ENCODE results near the gene TMEM19. TPM values are rescaled to one million over a fixed set of nuclear protein-coding genes. Genes with fewer than 3 reads are reported as not detected.

The TMEM19 gene
- total and polyA plus RNA-seq, 2 experiments from 2014 or later, result 6.5 to 14.1 TPM

DNA sequence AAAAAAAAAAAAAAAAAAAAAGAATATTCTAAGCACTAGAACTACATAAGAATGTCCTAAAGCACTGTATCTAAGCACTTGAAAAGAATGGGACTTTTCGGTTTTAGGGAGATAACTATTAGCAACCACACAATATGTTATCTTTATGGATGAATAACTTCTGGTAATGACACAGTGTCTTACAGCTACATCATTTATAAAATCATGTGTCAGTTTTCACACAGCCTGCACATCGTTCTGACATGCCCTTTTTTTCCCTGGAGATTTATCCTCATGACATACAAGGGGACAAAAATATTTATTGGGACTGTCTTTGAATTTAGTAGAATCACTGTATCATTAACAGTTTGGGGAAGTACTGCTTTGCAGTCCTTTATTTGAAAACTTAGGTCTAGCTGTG is 17.3 kb downstream of the TMEM19 start:
- Histone ChIP-seq H3K4me1 (ENCODE audit: insufficient read depth) (peaks cover 4% of the 10 kb centered on the region; the same call in 1 of the 2 replicates), H3K36me3 (ENCODE audit: insufficient read depth) (no peaks in the 10 kb centered on the region; the same call in 1 of the 2 replicates), H3K4me3 (no peak overlapping the region), H3K79me2 (replicated peaks; ENCODE audit: insufficient read depth) (no peaks in the 10 kb centered on the region), H3K4me2 (no peak overlapping the region), H3K9me2 (ENCODE audit: insufficient read depth) (no peaks in the 10 kb centered on the region), H2AFZ (no peak overlapping the region), H4K20me1 (replicated peaks; ENCODE audit: insufficient read depth) (no peaks in the 10 kb centered on the region), H3K27ac (ENCODE audit: low read depth) (no peak overlapping the region), H3K27me3 (ENCODE audit: insufficient read depth) (no peaks in the 10 kb centered on the region), H3F3A (replicated peaks; ENCODE audit: low read depth) (no peaks in the 10 kb centered on the region)
- DNase-seq (ENCODE audit: low spot score), result no peak
- no peak overlapping the region for H3K4me3 Mint-ChIP-seq
- no peaks in the 10 kb centered on the region; the same call in 2 of the 3 replicates for H3K4me1 Mint-ChIP-seq
- TF ChIP-seq ZNF114 (CRISPR knock-in tag; IDR thresholded peaks at IDR 0.05) (no peak), EZH2phosphoT487 (IDR thresholded peaks at IDR 0.05; ENCODE audit: unreplicated experiment) (no peak), ZNF331 (CRISPR knock-in tag; IDR thresholded peaks at IDR 0.05; ENCODE audit: low read depth) (no peak), JUNB (IDR thresholded peaks at IDR 0.05; ENCODE audit: unreplicated experiment) (no peak), EZH2 (IDR thresholded peaks at IDR 0.05; ENCODE audit: low read depth, unreplicated experiment) (no peak), STAT1 (IDR thresholded peaks at IDR 0.05; ENCODE audit: unreplicated experiment) (no peak), NANOG (IDR thresholded peaks at IDR 0.05; ENCODE audit: borderline replicate concordance) (no peak), POLR2AphosphoS5 (IDR thresholded peaks at IDR 0.05; ENCODE audit: low read depth) (no peak)
- TF ChIP-seq, protein P1, sequence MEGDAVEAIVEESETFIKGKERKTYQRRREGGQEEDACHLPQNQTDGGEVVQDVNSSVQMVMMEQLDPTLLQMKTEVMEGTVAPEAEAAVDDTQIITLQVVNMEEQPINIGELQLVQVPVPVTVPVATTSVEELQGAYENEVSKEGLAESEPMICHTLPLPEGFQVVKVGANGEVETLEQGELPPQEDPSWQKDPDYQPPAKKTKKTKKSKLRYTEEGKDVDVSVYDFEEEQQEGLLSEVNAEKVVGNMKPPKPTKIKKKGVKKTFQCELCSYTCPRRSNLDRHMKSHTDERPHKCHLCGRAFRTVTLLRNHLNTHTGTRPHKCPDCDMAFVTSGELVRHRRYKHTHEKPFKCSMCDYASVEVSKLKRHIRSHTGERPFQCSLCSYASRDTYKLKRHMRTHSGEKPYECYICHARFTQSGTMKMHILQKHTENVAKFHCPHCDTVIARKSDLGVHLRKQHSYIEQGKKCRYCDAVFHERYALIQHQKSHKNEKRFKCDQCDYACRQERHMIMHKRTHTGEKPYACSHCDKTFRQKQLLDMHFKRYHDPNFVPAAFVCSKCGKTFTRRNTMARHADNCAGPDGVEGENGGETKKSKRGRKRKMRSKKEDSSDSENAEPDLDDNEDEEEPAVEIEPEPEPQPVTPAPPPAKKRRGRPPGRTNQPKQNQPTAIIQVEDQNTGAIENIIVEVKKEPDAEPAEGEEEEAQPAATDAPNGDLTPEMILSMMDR (conservative IDR thresholded peaks at IDR 0.05; ENCODE audit: low read depth in 2 of 2), result no peak
- TF ChIP-seq, protein P2, sequence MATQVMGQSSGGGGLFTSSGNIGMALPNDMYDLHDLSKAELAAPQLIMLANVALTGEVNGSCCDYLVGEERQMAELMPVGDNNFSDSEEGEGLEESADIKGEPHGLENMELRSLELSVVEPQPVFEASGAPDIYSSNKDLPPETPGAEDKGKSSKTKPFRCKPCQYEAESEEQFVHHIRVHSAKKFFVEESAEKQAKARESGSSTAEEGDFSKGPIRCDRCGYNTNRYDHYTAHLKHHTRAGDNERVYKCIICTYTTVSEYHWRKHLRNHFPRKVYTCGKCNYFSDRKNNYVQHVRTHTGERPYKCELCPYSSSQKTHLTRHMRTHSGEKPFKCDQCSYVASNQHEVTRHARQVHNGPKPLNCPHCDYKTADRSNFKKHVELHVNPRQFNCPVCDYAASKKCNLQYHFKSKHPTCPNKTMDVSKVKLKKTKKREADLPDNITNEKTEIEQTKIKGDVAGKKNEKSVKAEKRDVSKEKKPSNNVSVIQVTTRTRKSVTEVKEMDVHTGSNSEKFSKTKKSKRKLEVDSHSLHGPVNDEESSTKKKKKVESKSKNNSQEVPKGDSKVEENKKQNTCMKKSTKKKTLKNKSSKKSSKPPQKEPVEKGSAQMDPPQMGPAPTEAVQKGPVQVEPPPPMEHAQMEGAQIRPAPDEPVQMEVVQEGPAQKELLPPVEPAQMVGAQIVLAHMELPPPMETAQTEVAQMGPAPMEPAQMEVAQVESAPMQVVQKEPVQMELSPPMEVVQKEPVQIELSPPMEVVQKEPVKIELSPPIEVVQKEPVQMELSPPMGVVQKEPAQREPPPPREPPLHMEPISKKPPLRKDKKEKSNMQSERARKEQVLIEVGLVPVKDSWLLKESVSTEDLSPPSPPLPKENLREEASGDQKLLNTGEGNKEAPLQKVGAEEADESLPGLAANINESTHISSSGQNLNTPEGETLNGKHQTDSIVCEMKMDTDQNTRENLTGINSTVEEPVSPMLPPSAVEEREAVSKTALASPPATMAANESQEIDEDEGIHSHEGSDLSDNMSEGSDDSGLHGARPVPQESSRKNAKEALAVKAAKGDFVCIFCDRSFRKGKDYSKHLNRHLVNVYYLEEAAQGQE (IDR thresholded peaks at IDR 0.05; ENCODE audit: unreplicated experiment), result no peak
- no peak overlapping the region for H3K27ac Mint-ChIP-seq
- no peaks in the 10 kb centered on the region for H3K9me3 Mint-ChIP-seq
- no peaks in the 10 kb centered on the region for H3K27me3 Mint-ChIP-seq (ENCODE audit: insufficient read depth, low read depth, poor library complexity)
- H3K36me3 Mint-ChIP-seq (ENCODE audit: low read depth), result peaks cover 10% of the 10 kb centered on the region; the same call in 2 of the 3 replicates
- ATAC-seq, result no peak

DNA sequence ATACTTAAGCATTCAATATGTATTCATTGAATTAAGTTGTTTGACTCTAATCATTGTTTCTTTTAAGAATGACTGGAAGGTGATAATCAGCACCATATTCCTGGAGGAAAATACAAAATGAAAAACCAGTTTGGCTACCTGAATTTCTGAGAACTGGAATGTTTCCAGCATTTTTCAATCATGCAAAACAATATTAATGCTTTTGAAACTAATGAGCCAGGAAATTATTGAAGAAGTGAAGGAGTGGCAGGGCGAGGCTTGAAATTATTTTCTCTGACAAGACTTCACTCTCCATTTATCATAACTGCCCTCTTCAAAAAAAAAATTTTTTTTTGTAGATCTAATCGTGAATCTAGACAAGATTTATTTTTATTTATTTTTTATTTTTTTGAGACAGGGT is 19.0 kb downstream of the TMEM19 start:
- Mint-ChIP-seq H3K4me1 (peaks cover 12% of the 10 kb centered on the region), H3K27ac (no peak overlapping the region), H3K36me3 (ENCODE audit: low read depth) (peaks cover 4% of the 10 kb centered on the region; the same call in 2 of the 3 replicates), H3K9me3 (no peaks in the 10 kb centered on the region), H3K4me3 (no peak overlapping the region), H3K27me3 (ENCODE audit: insufficient read depth, low read depth, poor library complexity) (no peaks in the 10 kb centered on the region)
- no peaks in the 10 kb centered on the region for H3K27me3 ChIP-seq (ENCODE audit: insufficient read depth)
- H4K20me1 ChIP-seq (replicated peaks; ENCODE audit: insufficient read depth), result no peaks in the 10 kb centered on the region
- H3K79me2 ChIP-seq (replicated peaks; ENCODE audit: insufficient read depth), result no peaks in the 10 kb centered on the region
- H3K9me2 ChIP-seq (ENCODE audit: insufficient read depth), result no peaks in the 10 kb centered on the region
- no peak overlapping the region for H3K27ac ChIP-seq (ENCODE audit: low read depth)
- H3K36me3 ChIP-seq (ENCODE audit: insufficient read depth), result no peaks in the 10 kb centered on the region; the same call in 1 of the 2 replicates
- H3K4me2 ChIP-seq, result no peak overlapping the region
- peaks cover 20% of the 10 kb centered on the region for H3K4me1 ChIP-seq (ENCODE audit: insufficient read depth)
- no peak for ATAC-seq
- no peaks in the 10 kb centered on the region for H3F3A ChIP-seq (replicated peaks; ENCODE audit: low read depth)
- no peak overlapping the region for H3K4me3 ChIP-seq
- H2AFZ ChIP-seq, result no peak overlapping the region
- DNase-seq (ENCODE audit: low spot score), result no peak
- TF ChIP-seq, protein P1 (conservative IDR thresholded peaks at IDR 0.05; ENCODE audit: low read depth in 2 of 2), result no peak
- TF ChIP-seq ZNF331 (CRISPR knock-in tag; IDR thresholded peaks at IDR 0.05; ENCODE audit: low read depth) (no peak), POLR2AphosphoS5 (IDR thresholded peaks at IDR 0.05; ENCODE audit: low read depth) (no peak), JUNB (IDR thresholded peaks at IDR 0.05; ENCODE audit: unreplicated experiment) (no peak)
